ENCODE results near the gene ZIC1.
A peak's percentile ranks its signal among the peaks of the same experiment; 100 is the strongest.

The ZIC1 gene

DNA sequence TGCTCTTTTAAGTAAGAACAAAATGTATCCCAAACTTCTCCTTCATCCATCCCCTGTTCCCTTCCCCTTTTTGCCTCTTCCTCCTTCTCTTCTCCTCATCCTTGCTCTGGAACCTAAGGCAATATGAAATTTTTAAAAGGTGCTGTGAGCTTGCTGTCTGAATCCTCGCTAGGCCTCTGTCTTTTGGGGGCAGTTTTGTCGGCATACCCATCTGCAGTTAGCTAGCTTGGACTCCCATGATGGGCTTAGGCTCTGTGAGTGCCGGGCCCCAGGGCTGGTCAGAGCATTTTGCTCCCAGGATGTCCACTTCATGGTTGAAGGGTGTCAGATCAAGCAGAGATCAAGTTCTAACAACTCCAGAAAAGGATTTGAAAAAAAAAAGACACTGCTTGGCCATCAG is 18.6 kb downstream of the ZIC1 start:
- H3K27me3 ChIP-seq (ENCODE audit: control insufficient read depth, insufficient read depth, low read length): peaks cover 57% of the 10 kb centered on the region
- no peaks in the 10 kb centered on the region for H3K36me3 ChIP-seq (ENCODE audit: control insufficient read depth, insufficient read depth, low read length)
- peaks cover 12% of the 10 kb centered on the region; the same call in 1 of the 2 replicates for H3K4me1 ChIP-seq (ENCODE audit: control insufficient read depth, insufficient read depth, low read length)
- H3K9ac ChIP-seq (ENCODE audit: low read depth, low read length): no peak overlapping the region
- no peaks in the 10 kb centered on the region for H3K9me3 ChIP-seq (ENCODE audit: control insufficient read depth, insufficient read depth, low read length)
- no peak overlapping the region for H3K4me3 ChIP-seq (ENCODE audit: low read depth, low read length)
- H3K27ac ChIP-seq (ENCODE audit: low read depth, low read length): no peak overlapping the region

DNA sequence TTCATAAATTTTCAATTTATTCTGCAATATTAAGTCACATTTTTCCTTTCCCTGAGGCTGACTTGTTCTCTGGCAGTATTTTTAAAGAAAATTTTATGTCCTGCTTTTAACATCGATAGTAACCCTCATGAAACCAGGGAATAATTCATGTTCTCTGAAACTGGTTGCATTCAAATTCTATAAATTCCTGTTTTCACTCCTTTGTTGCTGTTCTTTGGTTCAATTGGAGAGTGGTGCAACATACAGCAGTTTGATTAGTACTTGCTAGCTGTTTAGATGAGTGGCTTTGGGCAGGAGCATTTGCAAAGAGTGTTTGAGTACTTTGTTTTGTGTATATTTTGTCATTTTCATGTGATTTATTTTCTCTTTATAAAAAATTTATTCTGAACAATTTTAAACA is 19.2 kb downstream of the ZIC1 start:
- Histone ChIP-seq H3K27me3 (ENCODE audit: control insufficient read depth, insufficient read depth, low read length) (peaks cover 51% of the 10 kb centered on the region), H3K9ac (ENCODE audit: low read depth, low read length) (no peak overlapping the region), H3K27ac (ENCODE audit: low read depth, low read length) (no peak overlapping the region), H3K4me3 (ENCODE audit: low read depth, low read length) (no peak overlapping the region), H3K9me3 (ENCODE audit: control insufficient read depth, insufficient read depth, low read length) (no peaks in the 10 kb centered on the region), H3K36me3 (ENCODE audit: control insufficient read depth, insufficient read depth, low read length) (no peaks in the 10 kb centered on the region), H3K4me1 (ENCODE audit: control insufficient read depth, insufficient read depth, low read length) (peaks cover 11% of the 10 kb centered on the region; the same call in 1 of the 2 replicates)

DNA sequence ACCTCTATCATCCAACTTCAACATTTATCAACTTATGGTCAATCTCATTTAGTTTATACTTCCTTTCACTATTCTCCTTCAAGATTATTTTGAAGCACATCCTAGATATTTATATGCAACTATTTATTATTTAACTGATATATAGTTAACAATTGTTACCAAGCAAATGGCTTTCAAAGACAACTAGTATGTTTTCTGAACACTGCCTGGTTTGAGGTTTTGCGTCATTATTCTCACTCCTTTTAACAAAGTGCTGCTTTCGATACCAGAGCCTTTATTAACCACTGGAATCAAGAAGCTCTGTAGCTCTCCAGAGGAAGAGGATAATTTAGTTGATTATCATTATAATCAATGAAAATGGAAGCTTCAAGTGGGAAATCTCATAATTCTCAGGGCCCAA is 19.6 kb downstream of the ZIC1 start:
- Histone ChIP-seq H3K4me3 (ENCODE audit: low read depth, low read length) (no peak overlapping the region), H3K27ac (ENCODE audit: low read depth, low read length) (no peak overlapping the region), H3K4me1 (ENCODE audit: control insufficient read depth, insufficient read depth, low read length) (peaks cover 7% of the 10 kb centered on the region; the same call in 1 of the 2 replicates), H3K9ac (ENCODE audit: low read depth, low read length) (no peak overlapping the region), H3K36me3 (ENCODE audit: control insufficient read depth, insufficient read depth, low read length) (no peaks in the 10 kb centered on the region), H3K9me3 (ENCODE audit: control insufficient read depth, insufficient read depth, low read length) (no peaks in the 10 kb centered on the region), H3K27me3 (ENCODE audit: control insufficient read depth, insufficient read depth, low read length) (peaks cover 47% of the 10 kb centered on the region)

DNA sequence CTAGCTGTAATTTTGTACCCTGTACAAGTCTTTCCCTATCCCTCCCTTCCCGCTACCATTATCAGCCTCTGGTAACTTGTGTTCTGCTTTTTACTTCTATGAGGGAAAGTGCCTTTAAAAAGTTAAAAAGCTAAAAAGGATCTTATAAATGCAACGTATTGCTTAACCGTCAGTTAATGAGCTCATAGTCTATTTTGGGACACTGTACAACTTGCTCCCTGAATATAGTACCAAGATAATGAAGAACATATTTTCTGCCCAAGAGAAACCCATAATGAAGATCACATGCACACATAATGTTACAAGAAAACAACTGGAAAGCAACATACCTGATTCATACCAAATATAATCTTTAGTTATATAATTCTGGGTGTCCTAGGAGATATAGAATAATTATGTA is 22.6 kb downstream of the ZIC1 start:
- Histone ChIP-seq H3K27ac (ENCODE audit: low read depth, low read length) (no peak overlapping the region), H3K27me3 (ENCODE audit: control insufficient read depth, insufficient read depth, low read length) (peaks cover 17% of the 10 kb centered on the region), H3K4me1 (ENCODE audit: control insufficient read depth, insufficient read depth, low read length) (no peaks in the 10 kb centered on the region), H3K36me3 (ENCODE audit: control insufficient read depth, insufficient read depth, low read length) (no peaks in the 10 kb centered on the region), H3K9ac (ENCODE audit: low read depth, low read length) (no peak overlapping the region), H3K4me3 (ENCODE audit: low read depth, low read length) (no peak overlapping the region), H3K9me3 (ENCODE audit: control insufficient read depth, insufficient read depth, low read length) (no peaks in the 10 kb centered on the region)

DNA sequence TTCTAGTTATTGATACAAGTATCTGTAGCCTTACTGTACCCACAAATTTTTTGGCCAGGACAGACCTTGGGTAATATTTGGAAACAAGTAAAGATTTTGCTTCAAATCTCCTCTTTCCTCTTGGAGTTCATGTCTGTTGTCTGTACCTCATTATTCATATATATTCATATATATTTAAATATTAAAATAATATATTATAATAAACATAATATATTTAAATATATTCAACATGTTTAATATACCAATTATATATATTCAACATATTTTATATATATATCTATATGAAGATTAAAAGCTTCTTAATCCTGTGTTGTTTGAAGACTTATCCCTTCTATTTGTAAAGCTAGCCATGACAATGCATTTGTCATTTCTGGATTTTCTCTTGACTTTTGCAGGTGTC is 38.1 kb downstream of the ZIC1 start:
- Histone ChIP-seq H3K9me3 (ENCODE audit: control insufficient read depth, insufficient read depth, low read length) (no peaks in the 10 kb centered on the region), H3K9ac (ENCODE audit: low read depth, low read length) (no peak overlapping the region), H3K4me3 (ENCODE audit: low read depth, low read length) (no peak overlapping the region), H3K36me3 (ENCODE audit: control insufficient read depth, insufficient read depth, low read length) (no peaks in the 10 kb centered on the region), H3K4me1 (ENCODE audit: control insufficient read depth, insufficient read depth, low read length) (peaks cover 21% of the 10 kb centered on the region), H3K27ac (ENCODE audit: low read depth, low read length) (no peak overlapping the region), H3K27me3 (ENCODE audit: control insufficient read depth, insufficient read depth, low read length) (no peaks in the 10 kb centered on the region)

DNA sequence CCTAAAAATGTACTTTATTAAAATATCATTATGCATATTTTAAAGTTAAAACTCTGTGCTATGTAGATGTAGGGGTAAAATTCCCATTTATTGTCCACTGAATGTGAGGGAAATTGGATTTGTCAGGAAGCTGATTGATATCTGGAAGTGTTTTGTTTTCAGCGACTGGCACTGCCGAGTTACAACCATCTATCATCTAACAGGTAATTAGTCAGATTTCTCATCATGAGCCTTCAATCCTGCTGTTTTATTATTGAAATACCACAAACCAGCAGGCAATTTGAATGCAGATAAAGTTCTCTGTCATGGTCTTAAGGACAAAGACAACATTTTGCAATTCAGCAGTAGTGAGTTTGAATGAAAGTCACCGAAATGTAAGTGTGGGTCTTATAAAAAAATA is 40.5 kb downstream of the ZIC1 start:
- Histone ChIP-seq H3K27me3 (ENCODE audit: control insufficient read depth, insufficient read depth, low read length) (no peaks in the 10 kb centered on the region), H3K4me3 (ENCODE audit: low read depth, low read length) (no peak overlapping the region)

DNA sequence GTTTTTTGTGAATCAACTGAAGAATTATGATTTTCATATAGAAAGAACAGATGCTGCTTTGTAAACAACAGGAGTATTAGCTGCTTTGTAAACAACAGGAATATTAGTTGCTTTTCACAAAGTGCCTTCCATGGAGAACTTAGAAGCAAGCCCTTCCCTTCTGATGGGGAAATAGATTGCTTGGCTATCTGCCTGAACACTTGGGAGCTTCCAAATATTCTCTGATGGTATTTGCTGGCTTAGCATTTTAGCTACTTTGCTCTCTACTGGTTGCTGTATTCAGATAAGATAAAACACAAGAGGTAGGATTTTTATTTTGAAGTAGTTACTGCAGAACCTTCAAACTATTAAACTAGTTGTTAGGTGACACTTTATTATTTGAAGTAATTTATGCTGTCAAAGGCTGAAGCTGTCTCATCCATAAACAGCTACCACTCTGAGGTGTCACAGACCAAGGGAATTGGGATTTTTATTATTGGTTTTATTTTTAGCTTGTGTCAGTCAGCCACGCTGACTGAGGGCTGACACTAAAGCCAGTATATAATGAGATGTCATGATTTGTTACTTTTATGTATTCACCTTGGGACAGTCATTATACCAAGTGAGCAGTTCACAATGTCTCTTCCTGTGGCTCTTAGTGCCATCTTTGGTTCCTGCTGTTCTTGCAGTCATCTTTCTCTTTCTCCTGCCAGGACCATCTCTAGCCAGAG is 50.0 kb downstream of the ZIC1 start:
- no peaks in the 10 kb centered on the region for H3K27me3 ChIP-seq (ENCODE audit: control insufficient read depth, insufficient read depth, low read length)
- H3K36me3 ChIP-seq (ENCODE audit: control insufficient read depth, insufficient read depth, low read length): no peaks in the 10 kb centered on the region
- no peaks in the 10 kb centered on the region for H3K9me3 ChIP-seq (ENCODE audit: control insufficient read depth, insufficient read depth, low read length)
- no peak overlapping the region for H3K27ac ChIP-seq (ENCODE audit: low read depth, low read length)
- H3K4me3 ChIP-seq (ENCODE audit: low read depth, low read length): no peak overlapping the region
- H3K9ac ChIP-seq (ENCODE audit: low read depth, low read length): no peak overlapping the region
- H3K4me1 ChIP-seq (ENCODE audit: control insufficient read depth, insufficient read depth, low read length): no peaks in the 10 kb centered on the region

More for the DNA sequence above, 40.5 kb downstream of the ZIC1 start:
- H3K9ac ChIP-seq (ENCODE audit: low read depth, low read length): no peak overlapping the region
- peaks cover 21% of the 10 kb centered on the region for H3K4me1 ChIP-seq (ENCODE audit: control insufficient read depth, insufficient read depth, low read length)
- H3K9me3 ChIP-seq (ENCODE audit: control insufficient read depth, insufficient read depth, low read length): no peaks in the 10 kb centered on the region
- no peaks in the 10 kb centered on the region for H3K36me3 ChIP-seq (ENCODE audit: control insufficient read depth, insufficient read depth, low read length)
- H3K27ac ChIP-seq (ENCODE audit: low read depth, low read length): peak overlapping the region; percentile 59

DNA sequence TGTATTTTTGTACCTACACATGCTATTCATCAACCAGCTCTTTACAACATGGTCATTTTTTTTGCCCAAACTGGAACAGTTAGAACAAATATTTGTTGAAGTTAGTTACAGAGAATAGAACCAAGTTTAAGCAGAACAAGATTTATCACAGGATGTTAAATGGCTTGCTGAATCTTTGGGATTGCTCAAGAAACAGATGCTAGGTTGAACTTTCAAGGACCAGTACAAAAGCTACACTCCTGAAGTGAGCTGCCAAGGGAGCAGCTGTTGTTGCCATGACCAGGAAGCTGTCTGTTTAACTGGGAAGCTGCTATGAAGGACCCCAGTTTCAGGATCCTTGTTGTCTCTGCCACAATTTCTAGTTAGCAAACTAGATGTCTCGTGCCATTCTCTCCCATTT is 53.7 kb downstream of the ZIC1 start:
- Histone ChIP-seq H3K4me1 (ENCODE audit: control insufficient read depth, insufficient read depth, low read length) (no peaks in the 10 kb centered on the region), H3K9ac (ENCODE audit: low read depth, low read length) (no peak overlapping the region), H3K4me3 (ENCODE audit: low read depth, low read length) (no peak overlapping the region), H3K27ac (ENCODE audit: low read depth, low read length) (no peak overlapping the region), H3K36me3 (ENCODE audit: control insufficient read depth, insufficient read depth, low read length) (no peaks in the 10 kb centered on the region), H3K27me3 (ENCODE audit: control insufficient read depth, insufficient read depth, low read length) (no peaks in the 10 kb centered on the region), H3K9me3 (ENCODE audit: control insufficient read depth, insufficient read depth, low read length) (no peaks in the 10 kb centered on the region)
